K562 (cell line): ENCODE measurements around the gene CD109. TPM values are rescaled to one million over a fixed set of nuclear protein-coding genes. Genes with fewer than 3 reads are reported as not detected.

Experiments used
- ATAC-seq: fragments of 200-7000 bp; cut with Tn5 transposase; 3 replicates; pipeline ENCODE4 v1.9.1; 2020; ENCODE audit warnings: moderate library complexity
- BruUV-seq: library from RNA; stranded (reverse); fragments of 400-500 nt; replicated peaks from 2 replicates; lab custom pipeline; 2021; lab: Mats Ljungman, UMichigan
- CTCF ChIA-PET: fragments of 300-600 bp; formaldehyde crosslinking; extraction: SDS; loops from one replicate; lab custom pipeline; 2021; ENCODE audit warnings: low intra/inter-chr PET ratio; lab: Yijun Ruan, JAX
- POLR2A ChIA-PET: fragments of 300-600, 350-650 bp; sonication (Branson Sonifier 250); formaldehyde crosslinking; extraction: SDS; loops from one replicate; lab custom pipeline; 2021; ENCODE audit warnings: antibody characterized with exemption, inconsistent platforms; lab: Yijun Ruan, JAX
- DNase-seq, 4 experiments: peaks; one replicate each; pipeline versions ENCODE4 v3.0.0 to v3.0.0-alpha.2; 2011 to 2018; ENCODE audit warnings: low spot score in 3 of 4, mixed read lengths in 3 of 4; ENCODE audit errors: extremely low read depth in 1 of 4
- FAIRE-seq: peaks from 2 replicates; lab custom pipeline; 2011; peaks lifted over from hg19 to GRCh38; lab: Jason Lieb, UNC
- H2AFZ ChIP-seq: 2 replicates; pipeline ENCODE4 v1.6.0; 2011; ENCODE audit warnings: low read depth, low read length, control low read depth, inconsistent platforms
- H3K27ac ChIP-seq: fragments of 200-600 bp; 3 replicates; pipeline ENCODE4 v1.8.0; 2011; ENCODE audit warnings: low read depth, mild to moderate bottlenecking, control low read depth, inconsistent platforms, low read length, moderate library complexity, mixed read lengths; ENCODE audit errors: extremely low read depth
- H3K27me3 ChIP-seq, 2 experiments: fragments of 300-600 bp in 1 of 2; 2 replicates in 1 of 2; 3 replicates in 1 of 2; pipeline versions ENCODE4 v1.6.0 to v1.8.0; 2011; ENCODE audit warnings: inconsistent platforms in 2 of 2, low read length in 2 of 2, mild to moderate bottlenecking in 1 of 2, mixed read lengths in 1 of 2, moderate library complexity in 1 of 2; ENCODE audit not compliant: control insufficient read depth in 2 of 2, insufficient read depth in 2 of 2
- H3K36me3 ChIP-seq: fragments of 300-600 bp; 3 replicates; pipeline ENCODE4 v1.8.0; 2011; ENCODE audit warnings: mild to moderate bottlenecking, low read length, inconsistent platforms; ENCODE audit not compliant: control insufficient read depth, insufficient read depth
- H3K4me1 ChIP-seq, 2 experiments: fragments of 200-600 bp in 1 of 2; replicated peaks in 1 of 2; 2 replicates in 1 of 2; 3 replicates in 1 of 2; pipeline versions ENCODE4 v1.5.1 to v1.8.0; 2011; ENCODE audit warnings: inconsistent platforms in 2 of 2, low read length in 2 of 2, mild to moderate bottlenecking in 1 of 2, mixed read lengths in 1 of 2, moderate library complexity in 1 of 2; ENCODE audit not compliant: control insufficient read depth in 2 of 2, insufficient read depth in 2 of 2
- H3K4me2 ChIP-seq: 2 replicates; pipeline ENCODE4 v1.6.1; 2011; ENCODE audit warnings: low read length, control low read depth, inconsistent platforms, mixed read lengths; ENCODE audit not compliant: insufficient read depth
- H3K4me3 ChIP-seq: fragments of 200-600 bp; sonication (generic), shearing (Covaris generic); 2 replicates; pipeline ENCODE4 v1.5.1; 2016; ENCODE audit warnings: control low read depth, inconsistent platforms
- H3K79me2 ChIP-seq: fragments of 200-600 bp; 3 replicates; pipeline ENCODE4 v1.8.0; 2011; ENCODE audit warnings: low read length, inconsistent platforms; ENCODE audit not compliant: control insufficient read depth, insufficient read depth
- H3K9ac ChIP-seq, 2 experiments: 2 replicates each; pipeline versions ENCODE4 v1.6.0 to v1.6.1; 2011; ENCODE audit warnings: low read depth in 2 of 2, low read length in 2 of 2, control low read depth in 1 of 2, inconsistent platforms in 1 of 2, mild to moderate bottlenecking in 1 of 2, mixed read lengths in 1 of 2; ENCODE audit not compliant: insufficient read depth in 1 of 2
- H3K9me1 ChIP-seq: one replicate; pipeline ENCODE4 v1.6.0; 2011; ENCODE audit warnings: inconsistent platforms, mild to moderate bottlenecking, low read length, moderate library complexity; ENCODE audit not compliant: control insufficient read depth, insufficient read depth
- H3K9me3 ChIP-seq: replicated peaks from 2 replicates; pipeline ENCODE4 v1.5.1; 2011; ENCODE audit warnings: low read depth, low read length, inconsistent platforms; ENCODE audit not compliant: control insufficient read depth, insufficient read depth
- H4K20me1 ChIP-seq: replicated peaks from 2 replicates; pipeline ENCODE4 v1.6.1; 2011; ENCODE audit warnings: low read length, inconsistent platforms, mixed read lengths; ENCODE audit not compliant: control insufficient read depth, insufficient read depth
- BMI1 ChIP-seq: fragments of 150-350 bp; IDR thresholded peaks from 2 replicates; pipeline ENCODE4 v1.6.1; 2014; ENCODE audit warnings: low read length
- CAMTA2 ChIP-seq: fragments of 250-450 bp; sonication (Bioruptor Pico); conservative IDR thresholded peaks from 2 replicates; pipeline ENCODE4 v1.5.1; 2022
- CEBPG ChIP-seq, 3 experiments: fragments of 200-800 bp in 1 of 3; sonication (Bioruptor generic) in 1 of 3; sonication (generic) in 1 of 3; formaldehyde crosslinking in 1 of 3; IDR thresholded peaks in 2 of 3; conservative IDR thresholded peaks in 1 of 3; 2 replicates each; pipeline versions ENCODE4 v1.6.1 to v1.8.0; 2016 to 2022; ENCODE audit warnings: missing compliant biosample characterization in 2 of 3, missing genetic modification characterization in 2 of 3, mild to moderate bottlenecking in 1 of 3, missing genetic modification reagents in 1 of 3
- CEBPZ ChIP-seq: fragments of 150-350 bp; IDR thresholded peaks from 2 replicates; pipeline ENCODE4 v1.6.1; 2014; ENCODE audit warnings: low read depth, mild to moderate bottlenecking, low read length, borderline replicate concordance
- ESRRA ChIP-seq: fragments of 450-650 bp; IDR thresholded peaks from 2 replicates; pipeline ENCODE4 v1.6.1; 2014; ENCODE audit warnings: low read depth, mild to moderate bottlenecking, moderate library complexity, borderline replicate concordance
- GATA2 ChIP-seq: sonication (generic); formaldehyde crosslinking; IDR thresholded peaks from 2 replicates; pipeline ENCODE4 v1.4.0; 2020; ENCODE audit warnings: mild to moderate bottlenecking, missing genetic modification reagents
- HSF4 ChIP-seq: fragments of 250-450 bp; sonication (Bioruptor Pico); IDR thresholded peaks from 2 replicates; pipeline ENCODE4 v2.1.2; 2022; ENCODE audit warnings: mild to moderate bottlenecking, moderate library complexity, borderline replicate concordance
- IRF2 ChIP-seq: sonication (generic); formaldehyde crosslinking; IDR thresholded peaks from 2 replicates; pipeline ENCODE4 v1.8.1; 2022; ENCODE audit warnings: mild to moderate bottlenecking, missing genetic modification reagents
- LARP7 ChIP-seq: fragments of 450-650 bp; IDR thresholded peaks from 2 replicates; pipeline ENCODE4 v1.6.1; 2016
- MTF1 ChIP-seq: fragments of 250-450 bp; sonication (Bioruptor Pico); IDR thresholded peaks from 2 replicates; pipeline ENCODE4 v1.9.0; 2021; ENCODE audit warnings: moderate library complexity, mild to moderate bottlenecking, inconsistent platforms, borderline replicate concordance
- NCOA1 ChIP-seq: fragments of 450-650 bp; IDR thresholded peaks from 2 replicates; pipeline ENCODE4 v1.6.1; 2016; ENCODE audit warnings: low read depth
- NR3C1 ChIP-seq: sonication (generic); formaldehyde crosslinking; IDR thresholded peaks from 2 replicates; pipeline ENCODE4 v1.8.1; 2022; ENCODE audit warnings: missing genetic modification reagents
- PHB ChIP-seq: fragments of 250-450 bp; sonication (Bioruptor Pico); IDR thresholded peaks from 2 replicates; pipeline ENCODE4 v1.5.0; 2021
- ZBTB43 ChIP-seq: sonication (generic); formaldehyde crosslinking; IDR thresholded peaks from 2 replicates; pipeline ENCODE4 v1.8.0; 2023; ENCODE audit warnings: mild to moderate bottlenecking, missing genetic modification reagents
- ZKSCAN1 ChIP-seq: fragments of 150-350 bp; IDR thresholded peaks from 2 replicates; pipeline ENCODE4 v1.6.1; 2016; ENCODE audit warnings: low read depth, low read length
- ZNF212 ChIP-seq: fragments of 450-650 bp; formaldehyde crosslinking; IDR thresholded peaks from 2 replicates; pipeline ENCODE4 v1.4.0; 2020; ENCODE audit warnings: mild to moderate bottlenecking
- ZNF583 ChIP-seq: fragments of 250-450 bp; sonication (Bioruptor Pico); IDR thresholded peaks from 2 replicates; pipeline ENCODE4 v1.4.0; 2020
- ZNF589 ChIP-seq: fragments of 200-800 bp; sonication (Bioruptor generic); IDR thresholded peaks from 2 replicates; pipeline ENCODE4 v1.6.1; 2016; ENCODE audit warnings: low read depth, missing genetic modification characterization, missing compliant biosample characterization
- ZNF644 ChIP-seq: fragments of 200-800 bp; sonication (Bioruptor generic); IDR thresholded peaks from 2 replicates; pipeline ENCODE4 v1.6.1; 2016; ENCODE audit warnings: low read depth, missing genetic modification characterization, missing compliant biosample characterization
- WGBS: fragments of 100-300 bp; shearing (Covaris generic); methylation state at CpG from one replicate; pipeline ENCODE4 v1.1.6; 2016; ENCODE audit warnings: low coverage, mixed read lengths; ENCODE audit not compliant: insufficient coverage; ENCODE audit errors: missing lambda C conversion rate; 5-methylcytosine and 5-hydroxymethylcytosine counted together
- in situ Hi-C: fragments of 300-500 bp; cut with MboI; formaldehyde crosslinking; loops from 4 replicates; pipeline ENCODE4 v1.15.0; 2018; ENCODE audit warnings: inconsistent platforms, mixed read lengths
- intact Hi-C: fragments of 100-400 bp; cut with micrococcal nuclease; formaldehyde crosslinking; loops from 2 replicates; pipeline ENCODE4 v1.14.2; 2022
- polyA plus RNA-seq, 8 experiments: library from polyadenylated mRNA; depleted of rRNA in 4 of 8; stranded (reverse) in 5 of 8; unstranded in 3 of 8; fragments of >200 nt; fragmentation: Nextera tagmentation in 2 of 8; fragmentation: Illumina TruSeq in 1 of 8; extraction: Ambion mirVana in 2 of 8; extraction: Trizol in 1 of 8; gene quantifications; 2 replicates each; pipeline versions ENCODE4 v1.2.1 to v1.2.3, GENCODE V29; 2011 to 2014; ENCODE audit warnings: inconsistent platforms in 1 of 8, missing spikeins in 1 of 8
- total RNA-seq, 7 experiments: library from RNA; depleted of rRNA in 6 of 7; stranded (reverse); fragments of >200 nt in 6 of 7; fragmentation: Illumina TruSeq in 2 of 7; extraction: Trizol in 2 of 7; gene quantifications; 2 replicates each; pipeline versions ENCODE4 v1.2.1 to v1.2.3, GENCODE V29; 2011 to 2021; ENCODE audit warnings: low replicate concordance in 1 of 7

CD109 gene
- total and polyA plus RNA-seq, 9 of the 15 experiments (the other 6 are each of a cell fraction or from before 2014, with no cell fraction given): under 0.01 to 0.22 (median 0.11) TPM

- no TSS peak for BruUV-seq
- H3K27me3 ChIP-seq: no peaks in the 10 kb centered on the region
- TF ChIP-seq NR3C1 (CRISPR knock-in tag) (no peak), ESRRA (no peak), MTF1 (no peak), BMI1 (no peak), CEBPG (CRISPR knock-in tag; IDR thresholded peaks at IDR 0.05) (no peak), CEBPG (tag; conservative IDR thresholded peaks at IDR 0.05 in 1 of 2, IDR thresholded peaks at IDR 0.05 in 1 of 2) (no peak), HSF4 (CRISPR knock-in tag) (no peak), ZNF212 (CRISPR knock-in tag) (no peak), PHB (no peak), ZNF644 (tag) (no peak), CAMTA2 (no peak), GATA2 (CRISPR knock-in tag) (no peak), ZKSCAN1 (no peak), CEBPZ (no peak), IRF2 (no peak), NCOA1 (no peak), ZBTB43 (CRISPR knock-in tag) (no peak), LARP7 (no peak), ZNF583 (CRISPR knock-in tag) (no peak), ZNF589 (no peak)
- no peaks in the 10 kb centered on the region for H3K9me1 ChIP-seq
- ChIA-PET CTCF (no interaction called here), POLR2A (no interaction called here)
- 2% methylated on average over 3 of the region's 3 CpGs for WGBS
- H4K20me1 ChIP-seq: no peaks in the 10 kb centered on the region
- DNase-seq (no peak), FAIRE-seq (no peak), ATAC-seq (no peak)
- H3K36me3 ChIP-seq: no peaks in the 10 kb centered on the region
- intact Hi-C loops: no loop called here
- H2AFZ ChIP-seq: no peak overlapping the region
- H3K79me2 ChIP-seq: no peaks in the 10 kb centered on the region
- in situ Hi-C loops: no loop called here
- no peak overlapping the region for H3K27ac ChIP-seq
- no peaks in the 10 kb centered on the region for H3K4me1 ChIP-seq
- no peak overlapping the region for H3K4me3 ChIP-seq
- no peak overlapping the region for H3K4me2 ChIP-seq
- H3K9ac ChIP-seq: no peak overlapping the region
- no peaks in the 10 kb centered on the region for H3K9me3 ChIP-seq
These were observed 174.9 kb downstream of the CD109 start for GRCh38 chr6:73870907-73871306.
